GM18907 (cell line): ENCODE measurements around the gene SOS2.

Experiments
- ATAC-seq: cut with Tn5 transposase; IDR thresholded peaks from one replicate; pipeline ENCODE4 v1.9.1; 2021; ENCODE audit warnings: mild to moderate bottlenecking, moderate library complexity; ENCODE audit not compliant: unreplicated experiment

SOS2 gene

DNA sequence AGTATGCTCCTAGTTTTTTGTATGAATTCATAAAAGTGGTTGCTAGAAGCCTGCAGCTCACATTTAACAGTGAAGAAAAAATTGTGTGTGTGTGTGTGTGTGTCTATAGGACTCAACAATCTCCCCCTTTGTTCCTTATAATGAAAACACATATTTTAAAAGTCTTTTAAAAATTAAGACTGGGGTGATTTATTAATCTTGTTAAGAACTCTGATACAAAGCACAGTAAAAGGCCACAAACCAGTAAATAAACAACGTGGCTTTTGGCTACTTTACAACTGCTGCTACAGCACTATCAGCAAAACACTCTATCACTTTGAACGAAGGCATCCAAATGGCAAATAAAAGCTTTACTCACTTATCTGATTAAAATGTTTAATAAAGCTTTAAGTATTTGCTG, 114.4 kb downstream of the SOS2 start:
- no peak for ATAC-seq

DNA sequence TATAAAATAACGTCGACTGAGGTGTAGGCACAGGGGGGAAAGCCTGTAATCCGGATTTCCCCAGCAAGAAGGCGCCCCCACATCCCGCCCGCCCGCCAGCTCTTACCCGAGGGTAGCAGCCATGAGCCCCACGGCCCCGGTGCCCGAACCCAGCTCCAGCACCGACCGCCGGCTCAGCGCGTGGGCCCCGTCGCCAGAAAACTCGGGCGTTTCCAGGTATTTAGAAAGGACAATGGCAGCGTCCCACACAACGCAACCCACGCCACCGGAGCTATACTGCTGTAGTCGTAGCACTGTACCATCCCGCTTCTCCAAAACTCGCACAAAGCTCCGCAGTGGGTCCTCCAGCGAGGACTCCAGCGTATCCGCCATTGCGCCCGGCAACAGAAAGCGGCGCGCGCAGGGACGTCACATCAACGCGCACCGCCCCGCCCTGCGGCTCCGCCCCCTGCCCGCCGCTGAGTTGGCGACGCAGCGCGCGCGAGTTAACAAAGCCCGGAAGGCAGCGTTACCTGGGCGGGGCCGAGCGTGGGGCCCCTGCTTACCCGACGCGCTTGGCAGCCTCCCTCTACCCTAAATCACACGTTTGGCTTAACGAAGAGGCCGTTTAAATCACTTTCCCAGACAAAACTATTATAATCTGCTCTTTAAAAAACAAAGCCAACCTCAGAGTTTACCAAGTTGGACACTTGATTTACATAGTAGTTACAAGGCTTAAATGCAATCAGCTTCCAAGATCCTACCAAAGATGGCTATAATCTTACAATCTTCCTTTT, 115.0 kb downstream of the SOS2 start, which contains the start of gene VCPKMT:
Gene VCPKMT, minus strand, starts transcription at position 392 of the 776 bp plus-strand sequence. Its CDS starts 20 bp downstream, at position 372.
- peak; percentile 97 for ATAC-seq

DNA sequence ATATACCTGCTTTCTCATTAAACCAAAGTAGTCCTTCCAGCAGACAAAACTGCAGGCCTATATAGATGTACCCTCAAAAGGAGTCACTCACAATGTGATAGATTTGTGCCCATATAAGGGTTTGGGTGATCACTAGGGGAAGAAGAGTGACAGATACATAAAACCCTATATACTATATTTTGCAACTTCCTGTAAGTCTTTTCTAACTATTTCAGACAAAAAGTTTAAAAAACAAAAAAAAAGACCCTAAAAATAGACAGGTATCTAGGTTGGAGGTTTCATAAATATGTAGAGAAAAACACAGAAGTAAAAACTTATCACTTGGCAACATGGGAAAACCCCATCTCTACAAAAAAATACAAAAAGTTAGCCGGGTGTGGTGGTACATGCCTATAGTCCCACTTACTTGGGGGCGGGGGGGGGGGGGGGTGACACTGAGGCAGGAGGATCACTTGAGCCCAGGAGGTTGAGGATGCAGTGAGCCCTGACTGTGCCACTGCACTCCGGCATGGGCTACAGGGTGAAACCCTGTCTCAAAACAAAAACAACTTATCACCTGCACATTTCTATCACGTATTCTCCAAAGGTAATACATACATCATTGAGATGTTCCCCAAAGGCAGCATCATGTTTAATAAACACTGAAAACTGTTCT, 117.9 kb downstream of the SOS2 start:
- no peak for ATAC-seq

DNA sequence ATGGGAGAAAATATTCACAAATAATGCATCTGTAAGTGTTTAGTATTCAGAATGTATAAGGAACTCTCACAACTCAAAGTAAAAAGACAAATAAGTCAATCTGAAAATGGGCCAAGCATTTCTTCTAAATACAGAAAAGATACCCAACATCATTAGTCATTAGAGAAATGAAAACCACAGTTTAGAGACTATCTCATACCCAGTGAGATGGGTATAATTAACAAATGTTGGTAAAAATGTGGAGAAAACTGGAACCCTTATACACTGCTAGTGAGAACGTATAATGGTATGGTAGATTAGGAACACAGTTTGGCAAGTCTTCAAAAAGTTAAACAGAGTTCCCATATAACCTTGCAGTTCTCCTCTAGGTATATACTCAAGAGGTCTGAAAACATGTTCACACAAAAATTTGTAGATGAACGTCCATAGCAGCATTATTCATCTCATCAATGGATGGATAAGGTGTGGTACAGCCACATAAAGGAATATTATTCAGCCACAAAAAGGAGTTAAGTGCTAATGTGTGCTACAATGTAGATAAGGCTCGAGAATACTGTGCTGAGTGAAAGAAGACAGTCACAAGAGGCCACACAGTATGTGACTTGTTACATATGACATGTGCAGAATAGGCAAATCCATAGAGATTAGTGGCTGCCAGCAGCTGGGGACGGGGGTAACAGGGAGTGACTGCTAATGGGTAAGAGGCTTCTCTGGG, 120.9 kb downstream of the SOS2 start:
- ATAC-seq: no peak

DNA sequence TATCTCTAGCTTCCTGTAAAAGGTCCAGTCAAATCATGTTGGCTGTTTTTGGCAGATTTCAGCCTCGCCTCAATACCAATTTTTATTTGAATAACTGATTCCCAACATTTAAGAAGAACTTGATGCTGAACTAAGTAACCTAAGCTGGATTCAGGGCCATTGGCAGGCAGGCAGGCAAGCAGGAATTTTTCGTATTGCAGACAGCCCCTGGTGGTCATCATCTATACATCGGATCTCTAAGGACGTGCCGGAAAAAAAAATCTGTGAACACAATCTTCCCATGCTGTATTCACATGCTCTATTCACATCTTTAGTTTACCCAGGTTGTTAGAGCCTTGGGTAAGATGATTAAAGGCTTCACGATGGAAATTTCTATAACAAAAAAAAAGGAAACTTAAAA, 122.0 kb downstream of the SOS2 start:
- no peak for ATAC-seq

DNA sequence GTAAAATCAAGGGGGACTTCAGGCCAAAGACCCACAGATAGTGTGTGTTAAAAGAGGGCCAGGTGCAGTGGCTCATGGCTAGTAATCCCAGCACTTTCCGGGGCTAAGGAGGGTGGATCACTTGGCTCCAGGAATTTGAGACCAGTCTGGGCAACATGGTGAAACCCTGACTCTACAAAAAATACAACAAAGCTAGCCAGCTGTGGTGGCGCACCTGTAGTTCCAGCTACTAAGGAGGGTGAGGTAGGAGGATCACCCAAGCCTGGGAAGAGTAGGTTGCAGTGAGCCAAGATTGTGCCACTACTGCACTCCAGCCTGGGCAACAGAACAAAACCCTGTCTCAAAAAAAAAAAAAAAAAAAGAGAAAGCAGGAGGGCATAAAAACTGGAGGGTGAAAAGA, 123.5 kb downstream of the SOS2 start:
- no peak for ATAC-seq

DNA sequence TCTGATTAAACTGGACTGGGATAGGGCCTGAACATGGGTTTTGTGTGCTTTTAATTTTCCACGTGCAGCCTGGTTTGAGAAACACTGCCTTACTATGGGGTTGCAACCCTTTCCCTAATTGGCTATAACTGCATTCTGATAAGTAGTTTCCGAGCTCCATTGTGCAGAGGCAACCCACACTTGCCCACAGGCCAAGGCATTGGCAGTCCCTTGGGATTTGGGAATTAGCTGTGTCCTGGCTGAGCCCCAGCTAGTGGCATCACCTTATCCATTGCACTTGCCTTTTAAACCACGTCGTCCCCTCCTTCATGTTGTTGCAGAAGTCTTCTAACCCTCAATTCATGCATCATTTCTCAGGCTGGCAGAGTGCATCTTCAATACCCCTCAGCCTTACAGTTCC, 125.2 kb downstream of the SOS2 start:
- no peak for ATAC-seq

DNA sequence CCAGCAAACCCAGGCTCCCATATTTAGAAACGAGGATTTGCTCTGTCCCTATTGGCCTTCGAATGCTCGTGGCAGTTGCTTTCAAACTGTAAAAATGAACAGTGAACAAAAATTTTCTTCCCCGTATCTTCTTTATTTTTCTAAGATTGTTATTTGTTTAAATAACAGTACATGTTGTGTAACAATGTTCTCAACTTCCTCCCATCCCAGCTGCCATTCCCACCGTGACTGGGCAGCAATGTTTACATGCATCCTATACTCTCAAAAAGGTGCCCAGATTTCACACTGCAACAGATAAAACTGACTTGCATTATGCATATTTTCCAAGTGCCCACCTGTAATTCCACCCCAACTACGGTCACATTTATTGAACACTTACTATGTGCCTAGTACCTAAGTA, 127.8 kb downstream of the SOS2 start:
- ATAC-seq: no peak

DNA sequence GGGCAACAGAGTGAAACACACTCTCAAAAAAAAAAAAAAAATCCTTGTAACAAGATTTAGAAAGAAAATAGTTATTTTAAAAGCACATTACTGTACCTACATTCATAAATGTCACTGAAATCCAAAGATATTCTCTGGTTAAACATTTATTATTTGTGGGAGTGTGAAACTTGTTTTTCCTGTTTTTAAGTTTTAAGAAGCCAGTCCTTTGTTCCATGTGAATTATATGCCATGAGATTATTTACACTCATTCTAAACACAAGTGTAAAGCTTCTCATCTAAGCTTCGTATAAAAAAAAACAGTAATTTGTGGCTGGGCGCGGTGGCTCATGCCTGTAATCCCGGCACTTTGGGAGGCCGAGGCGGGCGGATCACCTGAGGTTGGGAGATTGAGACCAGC, 130.0 kb downstream of the SOS2 start:
- ATAC-seq: no peak

DNA sequence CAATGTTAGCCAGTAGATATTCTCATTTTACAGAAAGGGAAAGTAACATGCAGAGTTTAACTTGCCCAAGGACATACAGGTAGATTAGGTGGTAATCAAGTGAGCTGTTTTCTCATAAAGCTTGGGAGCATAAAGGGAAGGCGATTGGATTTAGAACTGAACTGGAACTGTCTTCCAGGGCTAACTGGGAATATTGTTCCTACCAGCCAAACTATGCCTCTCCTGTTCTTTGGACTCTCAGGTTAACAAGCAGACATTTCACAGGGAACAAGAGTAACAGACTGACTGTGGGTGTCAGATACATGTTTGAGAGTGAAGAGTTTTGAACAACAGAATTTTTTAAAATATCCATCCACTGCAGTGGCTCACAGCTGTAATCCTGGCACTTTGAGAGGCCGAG, 130.6 kb downstream of the SOS2 start:
- no peak for ATAC-seq

DNA sequence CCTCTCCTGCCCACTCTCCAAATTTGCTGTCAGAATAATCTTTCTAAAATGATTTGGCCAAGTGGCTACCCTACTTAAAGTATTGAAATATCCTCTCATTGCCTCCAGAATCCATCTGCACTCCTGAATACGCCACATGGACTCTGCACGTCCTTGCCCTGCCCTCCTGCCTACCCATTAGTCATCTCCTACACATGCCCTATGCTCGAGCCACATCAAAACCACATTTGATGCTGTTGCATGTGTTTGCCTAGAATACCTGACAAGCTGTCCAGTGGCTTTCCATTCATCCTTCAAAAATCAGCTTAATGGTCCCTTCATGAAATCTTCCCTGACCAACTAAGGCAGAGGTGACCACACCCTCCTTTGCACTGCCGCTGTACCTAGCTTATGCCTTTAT, 132.0 kb downstream of the SOS2 start:
- ATAC-seq: no peak

DNA sequence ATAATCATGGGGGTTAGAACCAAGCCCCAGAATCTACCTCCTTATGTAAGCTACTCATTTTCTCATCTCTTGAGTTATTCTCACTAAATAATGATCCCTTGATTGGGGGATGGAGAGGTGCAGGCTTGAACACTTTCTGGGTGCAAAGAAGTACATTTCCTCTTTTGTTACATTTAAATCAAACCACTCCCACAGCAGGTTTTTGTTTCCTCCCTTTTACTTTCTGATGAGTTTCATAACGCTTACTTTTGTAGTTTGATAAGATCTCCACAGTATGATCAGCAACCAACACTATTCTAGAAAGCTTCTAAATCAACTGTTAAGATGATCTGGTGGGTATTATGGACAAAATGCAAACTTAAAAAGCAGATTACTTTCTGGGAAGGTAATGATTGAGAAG, 135.5 kb downstream of the SOS2 start:
- no peak for ATAC-seq

DNA sequence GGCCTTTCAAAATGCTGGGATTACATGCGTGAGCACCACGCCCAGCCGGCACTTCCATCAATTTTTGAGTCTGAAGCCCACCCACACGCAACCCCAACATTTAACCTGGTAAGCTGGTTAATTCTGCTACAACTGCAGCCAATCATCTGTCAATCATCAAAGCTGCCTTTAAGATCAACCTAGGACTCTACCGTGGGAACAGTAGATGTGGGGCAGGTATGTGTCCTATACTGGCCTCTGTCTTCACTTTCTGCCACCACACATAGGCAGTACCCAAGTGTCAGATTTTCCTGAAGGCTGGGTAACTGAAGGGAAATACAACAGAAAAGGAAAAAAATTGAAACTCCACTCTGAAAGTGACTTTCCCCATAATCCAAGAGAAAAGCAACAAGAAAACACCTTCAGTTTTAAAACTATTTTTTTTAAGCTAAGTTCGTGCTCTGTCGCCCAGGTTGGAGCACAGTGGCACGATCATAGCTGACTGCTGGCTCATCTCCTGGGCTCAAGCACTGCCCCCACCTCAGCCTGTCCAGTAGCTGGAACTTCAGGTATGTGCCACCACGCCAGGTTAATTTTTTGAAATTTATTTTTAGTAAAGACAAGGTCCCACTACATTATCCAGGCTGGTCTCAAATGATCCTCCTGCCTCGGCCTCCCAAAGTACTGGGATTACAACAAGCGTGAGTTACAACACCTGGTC, 137.2 kb downstream of the SOS2 start:
- no peak for ATAC-seq

DNA sequence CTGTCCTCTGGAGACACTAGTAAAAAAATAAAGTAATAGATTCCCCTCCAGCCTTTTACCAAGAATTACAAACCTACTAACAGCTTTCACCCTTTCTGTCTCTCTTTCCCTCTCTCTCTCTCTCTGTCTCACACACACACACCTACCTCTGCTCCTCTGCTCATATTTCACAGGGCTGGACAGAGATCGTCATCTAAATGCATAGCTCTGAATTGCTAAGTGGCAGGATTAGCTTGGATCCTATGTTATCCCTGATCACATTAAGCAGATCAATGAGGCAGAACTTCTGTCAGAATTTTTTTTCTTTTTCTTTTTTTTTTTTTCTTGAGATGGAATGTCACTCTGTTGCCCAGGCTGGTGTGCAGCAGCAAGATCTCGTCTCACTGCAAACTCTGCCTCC, 137.9 kb downstream of the SOS2 start:
- no peak for ATAC-seq

DNA sequence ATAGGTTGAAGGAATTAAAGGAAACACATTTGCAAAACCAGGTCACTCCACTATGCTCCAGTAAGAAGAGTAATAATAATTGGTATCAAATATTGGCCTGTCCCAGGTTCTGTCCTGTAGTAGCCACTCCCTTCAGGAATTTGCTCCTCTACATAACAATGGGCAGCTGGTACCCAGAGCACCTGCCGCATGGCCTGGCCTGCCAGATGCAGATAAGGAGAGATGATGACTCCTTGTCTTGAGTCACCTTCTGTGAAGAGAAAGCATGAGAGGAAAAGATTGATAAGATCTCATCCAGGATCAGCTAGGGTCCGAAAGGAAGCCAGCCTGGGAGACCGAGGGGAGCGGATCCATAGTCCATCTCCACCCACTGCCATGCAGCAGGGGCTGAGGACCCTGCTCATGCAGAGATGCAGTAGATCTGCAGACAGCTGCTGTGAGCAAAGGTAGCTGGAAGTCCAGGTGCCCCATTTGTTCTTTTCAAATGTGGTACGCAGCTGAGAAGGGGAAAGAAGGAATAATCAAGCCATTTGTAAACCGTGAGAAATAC, 139.3 kb downstream of the SOS2 start:
- ATAC-seq: no peak

DNA sequence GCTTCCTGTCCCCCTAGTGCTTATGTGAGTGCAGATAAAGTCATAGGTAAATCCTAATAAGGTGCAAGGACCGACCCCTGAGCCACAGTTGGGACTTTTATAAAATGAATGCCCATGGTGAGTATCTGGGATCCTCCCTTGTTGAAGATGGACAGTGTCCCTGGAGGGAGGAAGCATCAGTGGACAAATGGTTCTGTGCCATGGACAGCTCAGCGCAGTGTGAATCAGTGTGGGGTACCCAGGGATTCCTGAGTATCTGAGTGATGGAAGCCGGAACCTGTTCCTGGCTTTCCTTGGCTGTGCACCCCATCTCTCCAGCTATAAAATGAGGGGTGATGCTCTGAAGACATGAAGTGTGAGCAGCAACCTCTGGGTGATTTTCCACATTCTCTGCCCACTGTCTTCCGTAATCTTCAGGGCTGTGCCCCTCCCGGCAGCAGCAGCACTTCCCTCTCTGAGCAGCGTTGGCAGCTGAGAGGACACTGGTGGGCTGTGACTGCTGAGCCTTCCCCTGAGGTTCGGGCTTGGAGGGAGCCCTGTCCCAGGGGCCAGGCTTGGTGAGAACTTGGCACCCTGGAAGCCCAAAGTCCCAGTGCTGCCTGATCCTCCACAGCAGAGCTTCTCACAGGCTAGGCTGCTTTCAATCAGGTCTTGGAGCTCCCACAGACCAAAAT, 140.0 kb downstream of the SOS2 start:
- no peak for ATAC-seq

DNA sequence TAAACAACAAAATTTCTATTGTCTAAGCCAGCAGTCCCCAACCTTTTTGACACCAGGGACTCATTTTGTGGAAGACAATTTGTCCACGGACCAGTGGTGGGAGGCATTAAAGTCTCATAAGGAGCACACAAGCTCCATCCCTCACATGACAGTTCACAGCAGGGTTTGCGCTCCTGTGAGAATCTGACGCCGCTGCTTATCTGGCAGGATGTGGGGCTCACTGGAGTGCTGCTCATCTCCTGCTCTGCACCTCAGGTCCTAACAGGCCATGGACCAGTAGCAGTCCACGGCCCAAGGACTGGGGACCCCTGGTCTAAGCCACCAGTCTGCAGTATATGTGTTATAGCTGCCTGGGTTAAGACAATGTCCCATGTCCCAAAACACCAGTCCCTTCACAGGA, 142.2 kb downstream of the SOS2 start:
- no peak for ATAC-seq

DNA sequence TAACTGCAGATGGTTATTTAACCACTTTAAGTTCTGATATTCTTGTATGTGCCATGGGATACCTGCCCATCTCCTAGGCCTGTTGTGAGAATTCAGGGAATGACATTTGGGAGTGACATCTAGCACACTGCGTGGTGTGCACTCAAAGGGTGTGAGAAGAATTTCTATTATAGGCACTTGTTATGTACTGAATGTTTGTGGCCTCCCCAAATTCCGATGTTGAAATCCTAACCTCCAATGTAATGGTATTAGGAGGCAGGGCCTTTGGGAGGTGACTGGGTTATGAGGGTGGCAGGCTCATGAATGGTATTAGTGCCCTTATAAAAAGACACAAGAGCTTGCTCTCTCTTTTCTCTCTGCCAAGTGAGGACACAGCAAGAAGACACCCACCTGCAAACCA, 142.6 kb downstream of the SOS2 start:
- ATAC-seq: no peak

DNA sequence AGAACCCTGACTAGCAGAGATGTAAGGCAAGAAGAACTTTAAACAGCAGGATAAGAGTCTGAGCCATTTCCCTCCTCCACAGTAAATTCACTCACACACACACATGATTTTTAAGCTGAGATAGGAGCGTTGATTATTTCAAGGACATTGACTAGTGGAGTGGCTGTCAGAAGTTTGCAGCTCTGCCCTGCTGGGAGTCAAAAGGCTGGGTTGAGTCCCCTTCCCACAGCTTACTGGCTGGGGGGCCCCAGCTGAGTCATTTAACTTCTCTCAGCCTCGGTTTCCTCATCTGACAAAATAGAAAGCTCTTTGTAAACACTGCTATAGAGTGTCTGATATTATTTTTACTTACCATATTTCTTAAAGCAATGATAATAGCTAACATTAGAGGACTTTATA, 143.3 kb downstream of the SOS2 start:
- no peak for ATAC-seq

DNA sequence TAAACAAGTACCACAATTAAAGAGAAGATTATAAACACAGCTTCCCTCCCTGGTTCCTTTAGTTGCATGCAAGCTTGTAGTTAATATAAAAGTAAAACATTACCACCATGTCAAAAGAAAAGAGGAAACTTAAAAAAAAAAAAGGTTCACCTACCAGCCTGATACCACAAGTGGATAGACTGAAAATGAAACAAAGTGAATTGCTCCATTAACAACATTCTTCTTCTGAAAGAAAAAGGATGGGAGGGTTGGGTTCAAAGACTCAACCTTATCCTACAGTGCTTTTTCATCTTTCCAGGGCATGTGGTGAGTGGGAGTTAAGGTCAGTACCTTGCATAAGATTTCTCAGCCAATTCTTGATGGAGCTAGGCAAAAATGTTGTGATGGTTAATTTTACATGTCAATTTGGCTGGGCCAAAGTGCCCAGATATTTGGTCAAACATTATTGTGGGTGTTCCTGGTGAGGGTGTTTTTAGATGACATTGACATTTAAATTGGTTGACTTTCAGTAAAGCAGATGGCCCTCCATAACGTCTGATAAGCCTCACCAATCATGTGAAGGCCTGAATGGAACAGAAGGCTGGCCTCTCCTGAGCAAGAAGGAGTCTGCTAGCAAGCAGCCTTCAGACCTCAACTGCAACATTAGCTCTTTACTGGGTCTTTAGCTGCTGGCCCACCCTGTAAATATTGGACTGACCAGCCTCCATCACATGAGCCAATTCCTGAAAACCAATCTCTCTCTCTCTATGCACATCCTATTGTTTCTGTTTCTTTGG, 143.8 kb downstream of the SOS2 start:
- ATAC-seq: no peak
